Measurements from ENCODE around the gene B4GAT1. TPM values are rescaled to one million over a fixed set of nuclear protein-coding genes. Genes with fewer than 3 reads are reported as not detected.

Gene B4GAT1
- total and polyA plus RNA-seq, 10 of the 15 experiments (the other 5 are each of a cell fraction or from before 2014, with no cell fraction given): 0.55 to 11.1 (median 4.3) TPM

DNA sequence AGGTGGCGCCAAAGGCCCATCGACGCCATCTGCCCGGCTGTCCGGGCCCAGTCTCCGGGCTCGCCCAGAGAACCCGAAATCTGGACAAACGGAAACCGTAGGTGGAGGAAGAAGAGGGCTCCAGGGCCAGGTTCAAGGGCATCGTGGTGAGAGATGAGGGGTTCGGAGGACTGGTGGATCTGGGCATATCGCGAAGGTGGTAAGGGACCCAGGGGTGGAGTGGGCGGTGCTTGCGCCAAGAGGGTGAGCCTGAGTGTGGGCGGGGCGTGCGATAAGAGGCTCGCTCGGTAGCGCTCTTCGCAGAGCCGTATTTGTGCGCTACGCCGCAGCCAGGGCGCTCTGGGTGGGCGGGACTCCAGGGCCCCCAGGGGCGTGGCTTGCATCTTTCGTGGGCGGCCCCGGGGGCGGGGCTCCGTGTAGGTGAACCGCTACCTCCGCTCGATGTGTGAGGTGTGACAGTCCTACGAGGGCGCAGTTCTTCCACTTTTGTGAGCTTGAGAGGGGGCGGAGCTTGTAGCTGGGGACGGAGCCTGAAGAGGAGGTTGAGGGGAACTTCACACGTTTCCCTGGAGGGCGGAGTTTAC is 35.4 kb downstream of the B4GAT1 start:
- BruUV-seq (replicated peaks): no TSS peak
- H3K4me3 ChIP-seq: peak overlapping the region; percentile 66
- H3K27ac ChIP-seq (ENCODE audit: control insufficient read depth, insufficient read depth): peak overlapping the region; percentile 55; the same call in 1 of the 2 replicates
- H3K4me2 ChIP-seq (ENCODE audit: control insufficient read depth, insufficient read depth): peak overlapping the region; percentile 93
- no peaks in the 10 kb centered on the region for H3K9me3 ChIP-seq (replicated peaks; ENCODE audit: control insufficient read depth, insufficient read depth, low read length)
- intact Hi-C loops (cut with micrococcal nuclease; ENCODE audit: unreplicated experiment): loop anchor here (1.0 to 2.0 kb wide), 3 partner anchors 16 to 77 kb away; partner anchors contain the start of gene BRMS1
- ChIA-PET CTCF (interaction anchor here (0.6 to 6.3 kb wide), 33 partner anchors 10 to 1171 kb away, joined by 3 to 166 read pairs (median 6); partner anchors contain the start of genes AIP, B4GAT1, BRMS1 and DPP3), SMC1A (ENCODE audit: uncharacterized antibody, unreplicated experiment) (interaction anchor here (0.5 to 2.8 kb wide), 28 partner anchors 10 to 411 kb away, joined by 3 to 33 read pairs (median 4); partner anchors contain the start of genes B4GAT1, BRMS1, MRPL11 and NPAS4), POLR2A (interaction anchor here (0.5 to 2.9 kb wide), 18 partner anchors 15 to 1041 kb away, joined by 3 to 19 read pairs (median 4); partner anchors contain the start of genes BRMS1, CCDC87, MRPL11 and POLD4), RAD21 (ENCODE audit: unreplicated experiment) (interaction anchor here (0.7 to 3.0 kb wide), 33 partner anchors 10 to 1089 kb away, joined by 3 to 49 read pairs (median 5); partner anchors contain the start of genes B4GAT1, DPP3, MRPL11 and PELI3)
- peak; percentile 78 for DNase-seq (ENCODE audit: low read depth, low spot score)
- ATAC-seq: peak; percentile 93
- in situ Hi-C loops (cut with MboI): no loop called here
- H3K9ac ChIP-seq (ENCODE audit: control insufficient read depth, insufficient read depth, low read length): peak overlapping the region; percentile 69
- 0% methylated on average over 29 of the region's 44 CpGs for WGBS (ENCODE audit: insufficient coverage, insufficient replicate concordance, low lambda C conversion rate, missing lambda C conversion rate)
- H3K4me1 ChIP-seq (ENCODE audit: control insufficient read depth, insufficient read depth, low read length): no peaks in the 10 kb centered on the region; the same call in 1 of the 2 replicates
- no peaks in the 10 kb centered on the region for H3K79me2 ChIP-seq (ENCODE audit: control insufficient read depth, insufficient read depth, low read length)
- FAIRE-seq: peak; percentile 91
- peak overlapping the region; percentile 99 for H2AFZ ChIP-seq (ENCODE audit: control insufficient read depth, low read depth, low read length)
- no peaks in the 10 kb centered on the region; a peak in 1 of 4 replicates for H3K27me3 ChIP-seq (replicated peaks in 1 of 2; ENCODE audit: control insufficient read depth in 2 of 2, insufficient read depth in 2 of 2, low read length in 1 of 2)
- no peaks in the 10 kb centered on the region for H4K20me1 ChIP-seq (ENCODE audit: control insufficient read depth, insufficient read depth)
- H3K36me3 ChIP-seq (ENCODE audit: control insufficient read depth in 2 of 2, insufficient read depth in 2 of 2, low read length in 1 of 2): no peaks in the 10 kb centered on the region
- TF ChIP-seq, protein P1, sequence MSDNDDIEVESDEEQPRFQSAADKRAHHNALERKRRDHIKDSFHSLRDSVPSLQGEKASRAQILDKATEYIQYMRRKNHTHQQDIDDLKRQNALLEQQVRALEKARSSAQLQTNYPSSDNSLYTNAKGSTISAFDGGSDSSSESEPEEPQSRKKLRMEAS (IDR thresholded peaks at IDR 0.05; ENCODE audit: low read depth, low read length): no peak
- no peak for TF ChIP-seq FOXK2 (IDR thresholded peaks at IDR 0.05)
- TF ChIP-seq, protein P2, sequence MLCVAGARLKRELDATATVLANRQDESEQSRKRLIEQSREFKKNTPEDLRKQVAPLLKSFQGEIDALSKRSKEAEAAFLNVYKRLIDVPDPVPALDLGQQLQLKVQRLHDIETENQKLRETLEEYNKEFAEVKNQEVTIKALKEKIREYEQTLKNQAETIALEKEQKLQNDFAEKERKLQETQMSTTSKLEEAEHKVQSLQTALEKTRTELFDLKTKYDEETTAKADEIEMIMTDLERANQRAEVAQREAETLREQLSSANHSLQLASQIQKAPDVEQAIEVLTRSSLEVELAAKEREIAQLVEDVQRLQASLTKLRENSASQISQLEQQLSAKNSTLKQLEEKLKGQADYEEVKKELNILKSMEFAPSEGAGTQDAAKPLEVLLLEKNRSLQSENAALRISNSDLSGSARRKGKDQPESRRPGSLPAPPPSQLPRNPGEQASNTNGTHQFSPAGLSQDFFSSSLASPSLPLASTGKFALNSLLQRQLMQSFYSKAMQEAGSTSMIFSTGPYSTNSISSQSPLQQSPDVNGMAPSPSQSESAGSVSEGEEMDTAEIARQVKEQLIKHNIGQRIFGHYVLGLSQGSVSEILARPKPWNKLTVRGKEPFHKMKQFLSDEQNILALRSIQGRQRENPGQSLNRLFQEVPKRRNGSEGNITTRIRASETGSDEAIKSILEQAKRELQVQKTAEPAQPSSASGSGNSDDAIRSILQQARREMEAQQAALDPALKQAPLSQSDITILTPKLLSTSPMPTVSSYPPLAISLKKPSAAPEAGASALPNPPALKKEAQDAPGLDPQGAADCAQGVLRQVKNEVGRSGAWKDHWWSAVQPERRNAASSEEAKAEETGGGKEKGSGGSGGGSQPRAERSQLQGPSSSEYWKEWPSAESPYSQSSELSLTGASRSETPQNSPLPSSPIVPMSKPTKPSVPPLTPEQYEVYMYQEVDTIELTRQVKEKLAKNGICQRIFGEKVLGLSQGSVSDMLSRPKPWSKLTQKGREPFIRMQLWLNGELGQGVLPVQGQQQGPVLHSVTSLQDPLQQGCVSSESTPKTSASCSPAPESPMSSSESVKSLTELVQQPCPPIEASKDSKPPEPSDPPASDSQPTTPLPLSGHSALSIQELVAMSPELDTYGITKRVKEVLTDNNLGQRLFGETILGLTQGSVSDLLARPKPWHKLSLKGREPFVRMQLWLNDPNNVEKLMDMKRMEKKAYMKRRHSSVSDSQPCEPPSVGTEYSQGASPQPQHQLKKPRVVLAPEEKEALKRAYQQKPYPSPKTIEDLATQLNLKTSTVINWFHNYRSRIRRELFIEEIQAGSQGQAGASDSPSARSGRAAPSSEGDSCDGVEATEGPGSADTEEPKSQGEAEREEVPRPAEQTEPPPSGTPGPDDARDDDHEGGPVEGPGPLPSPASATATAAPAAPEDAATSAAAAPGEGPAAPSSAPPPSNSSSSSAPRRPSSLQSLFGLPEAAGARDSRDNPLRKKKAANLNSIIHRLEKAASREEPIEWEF (IDR thresholded peaks at IDR 0.05; ENCODE audit: insufficient replicate concordance, low read depth, low read length): no peak
- no peak for TF ChIP-seq KDM1A (IDR thresholded peaks at IDR 0.05; ENCODE audit: borderline replicate concordance)
- 0 out of 2 replicates have a peak, but pooled peaks have one; percentile 52 for TF ChIP-seq BACH1 (IDR thresholded peaks at IDR 0.05; ENCODE audit: borderline replicate concordance)
- no peak for TF ChIP-seq BMI1 (IDR thresholded peaks at IDR 0.05; ENCODE audit: borderline replicate concordance)
- no peak for TF ChIP-seq PAX8 (IDR thresholded peaks at IDR 0.05)
- TF ChIP-seq, protein P3, sequence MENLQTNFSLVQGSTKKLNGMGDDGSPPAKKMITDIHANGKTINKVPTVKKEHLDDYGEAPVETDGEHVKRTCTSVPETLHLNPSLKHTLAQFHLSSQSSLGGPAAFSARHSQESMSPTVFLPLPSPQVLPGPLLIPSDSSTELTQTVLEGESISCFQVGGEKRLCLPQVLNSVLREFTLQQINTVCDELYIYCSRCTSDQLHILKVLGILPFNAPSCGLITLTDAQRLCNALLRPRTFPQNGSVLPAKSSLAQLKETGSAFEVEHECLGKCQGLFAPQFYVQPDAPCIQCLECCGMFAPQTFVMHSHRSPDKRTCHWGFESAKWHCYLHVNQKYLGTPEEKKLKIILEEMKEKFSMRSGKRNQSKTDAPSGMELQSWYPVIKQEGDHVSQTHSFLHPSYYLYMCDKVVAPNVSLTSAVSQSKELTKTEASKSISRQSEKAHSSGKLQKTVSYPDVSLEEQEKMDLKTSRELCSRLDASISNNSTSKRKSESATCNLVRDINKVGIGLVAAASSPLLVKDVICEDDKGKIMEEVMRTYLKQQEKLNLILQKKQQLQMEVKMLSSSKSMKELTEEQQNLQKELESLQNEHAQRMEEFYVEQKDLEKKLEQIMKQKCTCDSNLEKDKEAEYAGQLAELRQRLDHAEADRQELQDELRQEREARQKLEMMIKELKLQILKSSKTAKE (IDR thresholded peaks at IDR 0.05; ENCODE audit: low read depth, poor library complexity, severe bottlenecking): no peak
- TF ChIP-seq, protein P4, sequence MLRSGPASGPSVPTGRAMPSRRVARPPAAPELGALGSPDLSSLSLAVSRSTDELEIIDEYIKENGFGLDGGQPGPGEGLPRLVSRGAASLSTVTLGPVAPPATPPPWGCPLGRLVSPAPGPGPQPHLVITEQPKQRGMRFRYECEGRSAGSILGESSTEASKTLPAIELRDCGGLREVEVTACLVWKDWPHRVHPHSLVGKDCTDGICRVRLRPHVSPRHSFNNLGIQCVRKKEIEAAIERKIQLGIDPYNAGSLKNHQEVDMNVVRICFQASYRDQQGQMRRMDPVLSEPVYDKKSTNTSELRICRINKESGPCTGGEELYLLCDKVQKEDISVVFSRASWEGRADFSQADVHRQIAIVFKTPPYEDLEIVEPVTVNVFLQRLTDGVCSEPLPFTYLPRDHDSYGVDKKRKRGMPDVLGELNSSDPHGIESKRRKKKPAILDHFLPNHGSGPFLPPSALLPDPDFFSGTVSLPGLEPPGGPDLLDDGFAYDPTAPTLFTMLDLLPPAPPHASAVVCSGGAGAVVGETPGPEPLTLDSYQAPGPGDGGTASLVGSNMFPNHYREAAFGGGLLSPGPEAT (IDR thresholded peaks at IDR 0.05; ENCODE audit: low read depth): peak; percentile 35
- TF ChIP-seq KAT2A (conservative IDR thresholded peaks at IDR 0.05; ENCODE audit: control insufficient read depth, low read depth, low read length): no peak
- TF ChIP-seq, protein P5, sequence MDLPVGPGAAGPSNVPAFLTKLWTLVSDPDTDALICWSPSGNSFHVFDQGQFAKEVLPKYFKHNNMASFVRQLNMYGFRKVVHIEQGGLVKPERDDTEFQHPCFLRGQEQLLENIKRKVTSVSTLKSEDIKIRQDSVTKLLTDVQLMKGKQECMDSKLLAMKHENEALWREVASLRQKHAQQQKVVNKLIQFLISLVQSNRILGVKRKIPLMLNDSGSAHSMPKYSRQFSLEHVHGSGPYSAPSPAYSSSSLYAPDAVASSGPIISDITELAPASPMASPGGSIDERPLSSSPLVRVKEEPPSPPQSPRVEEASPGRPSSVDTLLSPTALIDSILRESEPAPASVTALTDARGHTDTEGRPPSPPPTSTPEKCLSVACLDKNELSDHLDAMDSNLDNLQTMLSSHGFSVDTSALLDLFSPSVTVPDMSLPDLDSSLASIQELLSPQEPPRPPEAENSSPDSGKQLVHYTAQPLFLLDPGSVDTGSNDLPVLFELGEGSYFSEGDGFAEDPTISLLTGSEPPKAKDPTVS (IDR thresholded peaks at IDR 0.05; ENCODE audit: low read depth, low read length): no peak
